NCI-H524 treated with DMSO at 0.1 percent for 48 hours (cell line): ENCODE data around the gene POU2F1.

Experiments used
- DNase-seq: peaks from one replicate; lab custom pipeline; 2025; lab: John Stamatoyannopoulos, UW

POU2F1 gene

DNA sequence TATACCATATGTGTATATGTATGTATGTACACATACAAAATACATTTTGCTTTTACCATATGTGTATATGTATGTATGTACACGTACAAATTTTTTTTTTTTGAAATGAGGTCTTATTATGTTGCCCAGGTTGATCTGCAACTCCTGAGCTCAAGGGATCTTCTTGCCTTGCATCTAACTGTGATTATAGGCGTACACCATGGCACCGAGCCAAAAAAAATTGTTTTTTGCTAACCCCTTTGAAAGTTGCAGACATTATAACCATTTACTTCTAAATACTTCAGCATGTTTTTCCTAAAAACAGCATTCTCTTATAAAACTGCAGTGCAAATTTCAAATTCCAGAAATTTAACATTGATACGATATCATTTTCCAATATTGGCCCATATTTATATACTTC is 147.0 kb downstream of the POU2F1 start:
- DNase-seq, result no peak

DNA sequence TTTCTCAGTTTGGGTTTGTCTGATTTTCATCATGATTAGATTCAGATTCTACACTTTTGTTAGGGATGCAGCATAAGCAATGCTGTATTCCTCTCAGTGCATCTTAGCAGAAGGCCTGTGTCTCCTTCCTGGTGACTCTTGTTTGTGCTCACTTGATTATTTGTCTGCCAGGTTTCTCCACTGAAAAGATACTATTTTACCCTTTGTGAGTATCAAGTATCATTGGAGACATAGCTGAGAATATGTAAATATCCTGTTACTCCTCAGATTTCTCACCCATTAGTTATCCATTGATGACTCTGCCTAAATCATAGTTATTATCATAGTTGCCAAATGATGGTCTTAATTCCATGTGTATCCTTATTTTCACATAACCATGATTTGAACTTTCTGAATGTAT is 148.5 kb downstream of the POU2F1 start:
- DNase-seq, result no peak

DNA sequence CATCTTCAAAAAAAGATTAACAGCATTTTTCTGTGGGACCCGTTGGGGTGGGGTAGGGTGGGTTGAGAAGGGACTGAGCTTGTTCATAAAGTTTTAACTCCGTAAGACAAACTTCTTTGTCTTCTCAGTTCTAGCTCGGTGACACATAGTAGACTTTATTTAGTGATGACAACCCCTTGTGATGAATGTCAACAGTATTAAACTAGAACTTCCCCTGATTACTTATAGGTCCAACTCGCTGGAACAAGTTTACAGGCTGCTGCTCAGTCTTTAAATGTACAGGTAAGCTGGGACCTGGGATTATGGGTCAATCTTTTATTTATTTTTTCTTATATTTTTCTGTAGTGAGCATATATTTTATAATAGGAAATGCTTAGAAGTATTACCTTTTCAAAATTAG is 149.2 kb downstream of the POU2F1 start:
- DNase-seq, result no peak

DNA sequence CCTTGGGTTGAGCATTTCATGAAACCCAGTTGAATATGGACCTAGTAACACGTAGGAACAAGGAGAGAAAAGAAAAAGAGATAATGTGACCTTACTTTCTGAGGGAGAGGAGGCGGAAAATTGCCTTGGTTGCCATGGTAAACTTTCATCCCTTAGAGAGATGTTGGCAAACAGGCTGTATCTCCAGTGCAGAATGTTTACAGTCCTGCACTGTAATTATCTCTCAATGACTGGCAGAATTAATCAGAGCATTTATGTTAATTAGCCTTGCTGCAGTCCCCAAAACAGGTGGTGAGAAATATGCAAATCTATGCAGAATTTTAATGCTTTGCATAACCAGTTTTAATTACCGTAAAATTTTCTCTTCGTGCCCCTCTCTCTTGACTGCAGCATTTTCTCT is 150.3 kb downstream of the POU2F1 start:
- DNase-seq, result no peak

DNA sequence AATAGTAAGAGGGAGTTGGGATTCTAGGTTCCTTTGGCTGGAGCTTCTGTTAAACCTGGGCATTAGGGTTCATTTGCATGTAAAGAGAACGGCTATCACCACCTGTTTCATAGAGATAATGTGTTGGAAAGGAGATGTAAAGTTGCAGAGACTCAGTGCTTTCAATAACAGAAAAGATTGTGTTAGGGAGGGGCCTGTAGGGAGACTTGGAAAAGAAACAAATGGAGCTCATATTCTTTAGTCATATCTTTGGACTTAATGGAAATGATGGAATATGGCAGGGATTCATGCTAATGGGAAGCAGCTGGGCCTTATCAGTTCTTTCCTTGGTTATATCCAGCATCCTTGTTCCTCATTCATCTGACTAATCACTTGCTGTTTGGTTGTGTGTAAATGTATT is 152.7 kb downstream of the POU2F1 start:
- no peak for DNase-seq

DNA sequence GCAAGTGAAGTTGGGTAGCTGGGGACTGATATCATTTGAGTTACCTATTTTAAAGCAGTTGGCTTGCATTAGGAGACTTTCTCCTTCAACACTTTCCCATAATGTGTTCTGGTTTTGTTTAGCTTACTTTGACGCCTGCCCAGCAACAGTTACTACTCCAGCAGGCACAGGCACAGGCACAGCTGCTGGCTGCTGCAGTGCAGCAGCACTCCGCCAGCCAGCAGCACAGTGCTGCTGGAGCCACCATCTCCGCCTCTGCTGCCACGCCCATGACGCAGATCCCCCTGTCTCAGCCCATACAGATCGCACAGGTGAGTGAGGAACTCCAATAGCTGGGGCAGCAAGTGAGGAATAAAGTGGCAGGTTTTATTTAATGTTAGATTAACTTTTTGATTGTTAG is 153.3 kb downstream of the POU2F1 start:
- DNase-seq, result no peak

DNA sequence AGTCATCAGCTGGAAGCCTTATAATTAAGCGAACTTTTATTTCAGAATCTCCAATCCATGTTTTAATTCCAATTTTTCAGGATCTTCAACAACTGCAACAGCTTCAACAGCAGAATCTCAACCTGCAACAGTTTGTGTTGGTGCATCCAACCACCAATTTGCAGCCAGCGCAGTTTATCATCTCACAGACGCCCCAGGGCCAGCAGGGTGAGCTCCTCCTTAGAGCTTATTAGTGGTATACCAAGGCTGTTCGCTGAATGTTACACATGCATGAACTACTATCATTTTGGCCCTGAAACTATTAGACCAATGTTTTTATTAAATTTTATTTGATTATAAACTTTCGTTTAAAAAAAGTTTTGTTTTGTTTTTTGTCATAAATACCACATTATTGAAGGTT is 155.3 kb downstream of the POU2F1 start:
- DNase-seq, result no peak

DNA sequence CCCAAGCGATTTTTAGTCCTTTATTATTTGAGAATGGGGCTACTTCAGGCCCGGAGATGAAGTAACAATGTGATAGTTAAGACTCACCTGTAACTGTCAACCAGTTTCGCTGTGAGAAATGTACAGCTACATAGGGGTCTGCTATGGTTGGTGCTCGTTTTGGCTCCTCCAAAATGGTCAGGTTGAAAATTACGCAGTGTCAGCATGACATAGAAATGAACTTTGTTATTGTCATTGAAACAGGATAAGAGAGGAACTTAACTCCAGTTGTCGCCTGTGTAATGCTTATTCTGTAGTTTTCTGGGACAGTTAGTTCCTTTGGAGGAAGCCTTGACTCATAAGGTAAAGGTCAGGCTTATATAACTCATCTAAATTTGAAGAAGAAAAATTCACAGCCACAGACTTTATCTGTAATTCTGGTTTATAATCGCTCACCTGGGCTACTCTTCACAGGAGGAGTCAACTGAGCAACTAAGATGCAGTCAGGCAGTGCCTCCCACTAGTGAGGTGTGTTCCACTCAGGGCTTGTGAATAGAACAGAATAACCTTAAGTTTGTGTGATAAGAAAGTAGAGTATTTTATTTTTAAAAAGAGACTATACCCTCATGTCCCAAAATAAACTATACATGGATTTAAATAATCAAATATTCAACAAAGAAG is 166.7 kb downstream of the POU2F1 start:
- DNase-seq, result no peak

DNA sequence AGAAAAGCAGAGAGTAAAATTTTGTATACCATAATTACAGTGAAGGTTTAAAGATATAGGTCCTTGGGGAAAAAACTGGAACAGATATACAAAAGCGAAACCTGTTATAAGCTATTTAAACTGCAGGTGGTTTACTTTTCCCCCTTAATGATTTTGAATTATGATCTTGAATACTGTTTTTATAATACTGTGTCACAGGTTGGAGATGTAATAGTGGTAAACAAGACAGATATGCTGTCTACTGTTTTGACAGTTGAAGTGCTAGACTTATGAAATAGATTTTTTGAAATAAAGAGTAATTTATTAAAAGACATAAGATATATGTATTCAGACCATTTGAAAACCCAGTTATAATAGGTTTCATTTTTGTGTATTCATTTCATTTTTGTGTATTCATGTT is 168.3 kb downstream of the POU2F1 start:
- no peak for DNase-seq

DNA sequence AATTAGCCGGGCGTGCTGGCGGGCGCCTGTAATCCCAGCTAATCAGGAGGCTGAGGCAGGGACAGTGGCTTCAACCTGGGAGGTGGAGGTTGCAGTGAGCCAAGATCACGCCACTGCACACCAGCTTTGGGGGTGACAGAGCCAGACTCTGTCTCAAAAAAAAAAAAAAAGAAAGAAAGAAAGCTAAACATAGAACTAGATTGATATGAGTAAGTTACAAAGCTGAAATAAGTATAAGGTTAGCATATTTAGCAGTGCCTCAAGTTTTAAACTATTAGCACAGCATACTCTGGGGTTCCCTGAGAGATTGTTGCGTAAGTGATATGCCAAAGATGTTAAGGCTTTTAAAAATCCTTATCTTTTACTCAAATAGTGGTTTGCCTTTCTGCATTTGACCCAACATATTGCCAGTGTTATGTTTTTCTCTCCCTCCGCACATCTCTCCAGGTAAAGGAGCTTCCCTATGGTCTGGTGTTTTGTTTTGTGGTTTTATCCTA is 171.6 kb downstream of the POU2F1 start:
- no peak for DNase-seq

DNA sequence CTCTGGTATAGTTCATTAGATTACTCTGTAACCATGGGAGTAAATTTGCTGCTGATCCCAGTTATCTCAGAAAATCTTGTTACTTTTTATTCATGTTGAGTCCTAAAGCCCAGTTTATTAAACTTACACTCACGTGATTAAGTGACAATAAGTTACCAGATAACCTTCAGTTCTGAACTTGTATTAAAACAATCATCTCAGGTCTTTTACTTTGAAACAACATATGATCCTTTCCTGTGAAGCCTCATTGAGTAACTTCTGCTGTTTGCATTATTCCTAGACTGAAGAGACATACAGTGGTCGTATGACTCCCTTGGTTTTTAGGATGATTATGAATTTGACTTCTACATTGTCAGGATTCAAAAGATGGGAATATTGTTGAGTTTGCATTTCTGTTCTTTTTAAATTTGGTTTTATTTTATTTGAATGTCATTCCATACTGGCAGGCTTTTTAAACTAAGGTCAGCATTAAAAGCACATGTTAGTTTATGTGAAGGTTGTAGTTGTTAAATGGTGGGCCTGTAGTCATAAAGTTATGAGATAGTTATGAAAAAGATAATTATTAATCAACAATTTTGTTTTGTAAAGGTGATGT is 179.8 kb downstream of the POU2F1 start:
- DNase-seq, result no peak

DNA sequence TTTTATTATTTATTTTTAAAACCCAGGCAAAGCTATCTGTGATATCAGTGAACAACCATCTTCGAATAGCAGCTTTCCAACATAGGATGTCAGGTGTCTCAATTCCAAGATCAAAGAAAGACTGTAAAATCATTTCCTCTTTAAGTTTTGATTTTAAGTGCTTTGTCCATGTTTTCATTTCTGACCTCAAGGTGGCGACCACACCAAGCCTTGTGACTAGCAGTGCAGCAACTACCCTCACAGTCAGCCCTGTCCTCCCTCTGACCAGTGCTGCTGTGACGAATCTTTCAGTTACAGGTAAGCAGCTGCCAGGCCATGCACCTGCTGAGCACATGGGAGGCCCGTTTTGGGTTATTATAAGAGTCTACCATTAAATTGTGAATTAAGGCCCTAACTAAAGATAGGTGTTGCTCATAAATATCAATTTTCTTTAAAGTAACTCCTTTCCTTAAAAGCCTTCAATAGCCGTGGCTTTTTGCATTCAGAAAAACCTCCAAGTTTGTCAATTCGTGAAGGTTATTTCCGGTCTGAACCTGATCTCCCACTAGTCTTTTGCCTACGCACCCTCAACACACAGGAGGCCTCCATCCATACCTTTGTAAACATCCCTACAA is 180.7 kb downstream of the POU2F1 start:
- no peak for DNase-seq

DNA sequence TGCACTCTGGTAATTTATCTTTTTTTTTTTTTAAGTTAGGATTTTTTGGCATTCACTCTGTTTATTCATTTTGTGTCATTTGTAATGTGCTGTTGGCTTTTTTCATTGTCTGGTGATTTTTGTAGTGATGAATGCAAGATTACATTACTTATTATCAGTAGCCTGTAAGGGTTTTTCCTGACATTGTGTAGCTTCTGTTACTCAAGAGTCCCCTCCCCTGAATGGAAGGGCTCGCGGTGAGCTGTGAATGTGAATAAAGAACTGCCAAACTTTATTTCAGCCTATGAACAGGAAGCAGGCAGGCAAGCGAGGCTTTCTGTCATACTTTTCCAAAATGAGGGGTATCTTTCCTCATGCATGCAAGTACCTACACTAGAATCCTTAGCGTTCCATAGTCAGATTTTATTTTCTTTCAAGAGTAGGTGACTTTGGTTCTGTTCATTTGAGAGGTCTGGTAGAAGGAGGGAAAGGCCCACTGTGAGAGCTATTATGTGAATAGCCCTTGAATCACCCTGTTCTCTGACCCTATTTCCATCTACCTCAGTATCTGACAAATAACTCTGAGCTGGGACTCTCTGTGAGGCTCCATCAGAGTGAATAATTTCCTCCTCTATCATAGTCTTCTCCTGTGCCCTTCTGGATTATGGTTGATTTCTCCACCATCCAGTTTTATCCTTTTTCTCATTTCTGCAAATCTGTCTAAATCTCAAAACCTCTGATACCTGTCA is 183.6 kb downstream of the POU2F1 start:
- DNase-seq, result no peak

DNA sequence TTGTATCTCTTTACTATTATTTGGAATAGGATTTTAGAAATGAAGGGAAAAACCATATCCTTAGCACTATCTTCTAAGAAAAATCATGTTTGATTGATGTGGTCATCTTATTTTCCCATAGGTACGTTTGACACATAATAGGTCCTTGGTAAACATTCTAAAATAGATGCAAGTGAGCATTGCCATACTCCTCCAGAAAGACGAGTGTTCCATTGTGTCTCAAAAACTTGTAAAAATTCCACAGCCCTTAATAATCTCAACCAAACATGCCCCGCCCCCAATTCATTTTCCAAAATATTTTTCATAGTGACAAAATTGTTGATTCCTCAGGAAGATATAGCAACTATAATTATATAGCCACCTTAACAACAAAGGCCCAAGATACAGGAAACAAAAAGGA is 184.2 kb downstream of the POU2F1 start:
- no peak for DNase-seq

DNA sequence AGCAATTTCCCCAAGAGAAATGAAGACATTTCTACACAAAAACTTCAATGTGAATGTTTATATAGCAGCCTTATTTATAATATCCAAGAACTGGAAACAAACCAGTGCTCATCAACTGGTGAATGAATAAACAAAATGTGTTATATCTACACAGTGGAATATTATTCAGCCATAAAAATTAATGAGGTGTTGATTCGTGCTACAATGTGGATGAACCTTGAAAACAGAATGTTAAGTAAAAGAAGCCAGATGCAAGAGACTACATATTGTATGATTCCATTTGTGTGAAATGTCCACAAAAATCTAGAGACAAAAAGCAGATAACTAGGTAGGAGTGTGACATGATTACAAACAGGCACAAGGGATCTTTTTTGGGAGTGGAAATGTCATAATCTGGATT is 187.7 kb downstream of the POU2F1 start:
- no peak for DNase-seq

DNA sequence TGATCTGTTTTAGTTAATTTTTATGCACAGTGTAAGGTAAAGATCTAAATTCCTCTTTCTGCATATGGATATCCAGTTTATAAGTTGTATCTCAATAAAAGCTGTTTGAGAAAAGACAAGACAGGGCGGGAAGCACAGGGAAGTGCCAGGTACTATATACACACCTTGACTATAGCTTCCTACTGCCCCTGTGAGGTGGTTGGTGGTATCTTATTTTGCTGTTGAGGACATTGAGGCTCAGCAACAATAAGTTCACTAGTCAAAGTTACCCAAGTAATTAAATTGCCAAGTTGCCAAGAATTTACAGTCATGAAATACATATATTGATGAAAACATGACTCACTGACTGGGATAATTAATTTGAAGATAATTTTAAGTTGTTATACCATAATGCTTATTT is 188.5 kb downstream of the POU2F1 start:
- DNase-seq, result no peak

DNA sequence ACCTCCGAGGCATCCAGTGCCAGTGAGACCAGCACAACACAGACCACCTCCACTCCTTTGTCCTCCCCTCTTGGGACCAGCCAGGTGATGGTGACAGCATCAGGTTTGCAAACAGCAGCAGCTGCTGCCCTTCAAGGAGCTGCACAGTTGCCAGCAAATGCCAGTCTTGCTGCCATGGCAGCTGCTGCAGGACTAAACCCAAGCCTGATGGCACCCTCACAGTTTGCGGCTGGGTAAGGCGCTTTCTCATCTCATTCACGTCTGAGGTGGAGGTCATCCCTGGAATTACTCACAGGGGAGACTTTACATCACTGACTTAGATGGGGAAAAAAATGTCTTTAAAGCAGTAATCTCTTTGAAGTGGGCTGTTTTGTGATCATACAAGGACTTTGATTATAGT is 191.4 kb downstream of the POU2F1 start:
- no peak for DNase-seq

DNA sequence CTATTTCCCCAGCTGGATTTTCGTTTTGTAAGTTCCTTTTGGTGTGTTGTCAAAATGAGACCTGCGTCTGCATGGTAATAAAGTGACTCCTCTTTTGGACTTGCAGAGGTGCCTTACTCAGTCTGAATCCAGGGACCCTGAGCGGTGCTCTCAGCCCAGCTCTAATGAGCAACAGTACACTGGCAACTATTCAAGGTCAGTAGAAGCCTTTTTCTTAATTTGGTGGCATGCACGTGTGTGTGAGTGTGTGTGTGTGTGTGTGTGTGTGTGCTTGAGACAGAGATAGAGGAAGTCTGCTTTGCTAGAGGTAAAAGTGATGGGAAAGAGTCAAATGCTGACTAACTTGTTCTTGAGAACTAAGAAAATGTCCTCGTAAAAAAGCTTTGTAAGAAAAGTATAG is 192.2 kb downstream of the POU2F1 start:
- no peak for DNase-seq

DNA sequence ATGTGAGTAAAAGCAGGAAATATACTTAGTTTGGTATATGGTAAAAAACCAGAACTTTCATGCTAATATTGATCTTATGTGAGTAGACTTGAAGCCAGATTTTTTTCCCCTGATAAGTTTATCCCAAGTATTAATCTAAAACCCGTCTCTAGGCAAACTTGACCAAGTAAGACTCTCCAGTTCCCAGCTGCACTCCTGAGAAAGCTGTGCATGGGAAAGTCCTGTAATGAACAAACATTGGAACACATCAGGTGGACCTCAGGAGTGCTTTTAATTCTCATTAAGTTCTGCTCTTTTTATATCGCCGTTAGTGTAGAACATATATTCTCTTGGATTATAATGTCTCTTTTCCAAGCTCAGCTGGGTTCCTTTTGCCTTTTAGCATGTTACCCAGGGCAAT is 192.6 kb downstream of the POU2F1 start:
- no peak for DNase-seq

DNA sequence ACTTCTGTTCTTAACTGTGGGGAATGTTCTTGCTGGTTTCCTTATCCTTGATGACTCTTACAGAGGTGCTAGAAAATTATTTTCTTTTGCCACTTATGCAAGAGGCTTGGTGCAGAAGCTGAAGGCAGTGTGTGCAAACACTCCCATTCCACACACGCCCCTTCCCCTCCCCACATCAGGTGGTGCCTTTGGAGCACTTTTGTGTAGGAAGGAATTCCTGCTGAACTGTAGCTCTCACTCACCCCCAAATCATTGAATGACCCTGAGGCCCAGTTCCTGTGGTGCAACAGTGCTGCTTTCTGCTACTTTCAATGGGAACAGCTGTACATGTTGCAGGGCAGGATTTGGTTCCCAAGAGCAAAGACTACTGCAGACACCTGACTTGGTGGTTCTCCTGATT is 195.8 kb downstream of the POU2F1 start:
- no peak for DNase-seq

DNA sequence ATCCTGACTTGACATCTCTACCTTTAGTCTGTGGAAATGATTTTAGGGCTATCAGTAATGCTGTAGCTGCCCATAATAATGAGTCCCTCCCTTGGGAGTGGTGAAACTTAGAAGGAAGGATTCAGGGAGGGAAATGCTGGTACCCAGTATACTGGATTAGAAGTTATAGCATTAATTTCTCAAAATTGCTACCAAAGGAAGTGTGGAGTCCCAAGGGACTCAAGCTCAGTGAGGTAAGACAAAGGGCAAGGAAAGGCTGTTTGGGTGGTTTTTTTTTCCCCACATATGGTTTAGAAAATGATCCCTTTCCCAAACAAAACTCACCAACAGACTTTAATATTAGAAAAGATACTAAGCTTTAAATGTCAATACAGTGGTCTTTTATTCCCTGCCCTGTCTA is 197.7 kb downstream of the POU2F1 start:
- no peak for DNase-seq

DNA sequence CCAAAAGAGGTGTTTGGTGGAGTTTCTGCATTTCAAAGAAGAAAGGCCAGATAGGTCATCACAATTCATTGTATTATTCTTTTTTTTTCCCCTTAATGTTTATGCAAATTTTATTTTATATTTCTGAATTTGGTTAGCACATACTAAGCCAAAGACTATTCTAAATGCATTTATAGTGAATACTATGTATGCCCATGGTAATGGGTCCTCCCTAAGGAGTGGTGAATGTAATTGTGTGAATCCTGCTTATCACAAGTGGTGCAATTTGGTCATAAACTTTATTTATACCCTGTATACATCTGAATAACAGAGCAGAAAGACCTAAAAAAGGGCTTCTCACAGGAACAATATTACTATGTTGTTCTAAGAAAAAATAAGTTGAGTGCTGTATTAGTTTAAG is 198.6 kb downstream of the POU2F1 start:
- no peak for DNase-seq

DNA sequence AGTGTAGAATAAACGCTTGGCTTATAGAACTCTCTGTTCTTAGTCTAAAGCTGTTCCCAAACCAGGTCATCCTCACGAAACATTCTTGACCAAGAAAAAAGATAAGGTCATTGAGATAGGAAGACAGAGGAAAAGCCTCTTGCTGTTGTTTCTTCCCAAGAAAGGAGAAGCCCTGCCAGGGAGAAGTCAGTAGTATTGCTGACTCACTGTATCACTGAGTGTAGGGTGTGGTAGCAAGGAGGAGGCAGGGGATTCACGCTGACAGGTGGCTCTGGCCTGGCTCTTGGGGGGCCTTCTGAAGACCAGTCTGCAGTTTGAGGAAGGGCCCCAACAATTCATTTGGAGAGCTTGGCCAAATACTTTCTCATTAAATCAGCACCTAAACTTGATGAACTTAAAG is 199.8 kb downstream of the POU2F1 start:
- DNase-seq, result no peak
